ENCODE results near the gene BRPF3.

BRPF3 gene

DNA sequence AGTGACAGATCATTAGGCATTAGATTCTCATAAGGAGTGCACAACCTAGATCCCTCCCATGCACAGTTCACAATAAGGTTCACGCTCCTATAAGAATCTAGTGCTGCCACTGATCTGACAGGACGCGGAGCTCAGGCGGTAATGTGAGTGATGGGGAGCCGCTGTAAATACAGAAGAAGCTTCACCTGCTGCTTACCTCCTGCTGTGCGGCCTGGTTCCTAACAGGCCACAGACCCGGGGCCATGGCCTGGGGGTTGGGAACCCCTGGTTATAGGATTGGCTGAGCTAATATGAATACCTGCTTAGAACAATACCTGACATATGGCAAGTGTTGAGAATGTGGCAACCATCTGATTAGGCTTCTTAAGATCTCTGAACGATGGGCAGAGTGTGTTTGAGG lies 75.7 kb downstream of the BRPF3 start:
- DNase-seq = no peak

DNA sequence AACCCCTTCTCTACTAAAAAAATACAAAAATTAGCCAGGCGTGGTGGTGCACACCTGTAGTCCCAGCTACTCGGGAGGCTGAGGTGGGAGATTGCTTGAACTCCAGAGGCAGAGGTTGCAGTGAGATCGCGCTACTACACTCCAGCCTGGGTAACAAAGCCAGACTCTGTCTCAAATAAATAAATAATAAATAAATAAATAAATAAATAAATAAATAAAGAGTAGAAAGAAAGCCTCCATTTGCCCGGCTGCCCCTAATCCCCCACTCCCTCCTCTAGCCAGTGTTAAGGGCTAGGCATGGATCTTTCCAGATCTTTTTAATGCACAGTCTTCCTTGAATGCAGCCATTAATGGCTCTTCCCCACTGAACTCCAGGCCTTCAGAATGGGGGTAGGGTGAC lies 76.5 kb downstream of the BRPF3 start:
- DNase-seq = no peak

DNA sequence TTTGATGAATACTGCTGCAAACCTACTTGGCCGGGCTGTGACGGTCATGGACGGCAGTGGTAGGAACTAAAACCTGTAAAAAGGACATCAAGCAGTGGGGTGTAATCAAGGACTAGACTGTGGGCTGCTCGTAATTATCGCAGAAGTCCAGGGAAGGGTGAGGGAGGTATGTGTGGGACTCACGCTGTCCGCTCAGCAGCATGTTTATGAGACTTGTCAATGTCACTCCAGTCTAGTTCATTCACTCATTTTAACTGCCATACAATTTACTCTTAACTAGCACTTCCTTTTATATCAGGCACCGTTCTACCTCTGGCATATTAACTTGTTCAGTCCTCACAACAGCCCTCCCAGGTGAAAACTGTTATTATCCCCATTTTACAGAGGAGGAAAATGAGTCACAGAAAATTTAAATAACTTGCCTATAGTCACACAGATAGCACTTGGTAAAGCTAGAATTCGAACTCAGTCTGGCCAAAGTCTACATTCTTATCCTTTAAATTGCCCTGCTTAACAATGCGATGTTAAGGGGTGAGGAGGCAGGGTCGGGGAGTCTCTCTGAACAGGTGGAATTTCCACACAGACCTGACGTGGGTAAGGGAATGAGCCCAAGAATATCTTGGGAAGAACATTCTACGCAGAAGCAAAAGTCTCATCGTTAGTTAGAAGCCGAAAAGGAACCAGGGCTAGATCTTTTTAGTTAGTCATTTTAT lies 77.4 kb downstream of the BRPF3 start:
- DNase-seq = no peak

DNA sequence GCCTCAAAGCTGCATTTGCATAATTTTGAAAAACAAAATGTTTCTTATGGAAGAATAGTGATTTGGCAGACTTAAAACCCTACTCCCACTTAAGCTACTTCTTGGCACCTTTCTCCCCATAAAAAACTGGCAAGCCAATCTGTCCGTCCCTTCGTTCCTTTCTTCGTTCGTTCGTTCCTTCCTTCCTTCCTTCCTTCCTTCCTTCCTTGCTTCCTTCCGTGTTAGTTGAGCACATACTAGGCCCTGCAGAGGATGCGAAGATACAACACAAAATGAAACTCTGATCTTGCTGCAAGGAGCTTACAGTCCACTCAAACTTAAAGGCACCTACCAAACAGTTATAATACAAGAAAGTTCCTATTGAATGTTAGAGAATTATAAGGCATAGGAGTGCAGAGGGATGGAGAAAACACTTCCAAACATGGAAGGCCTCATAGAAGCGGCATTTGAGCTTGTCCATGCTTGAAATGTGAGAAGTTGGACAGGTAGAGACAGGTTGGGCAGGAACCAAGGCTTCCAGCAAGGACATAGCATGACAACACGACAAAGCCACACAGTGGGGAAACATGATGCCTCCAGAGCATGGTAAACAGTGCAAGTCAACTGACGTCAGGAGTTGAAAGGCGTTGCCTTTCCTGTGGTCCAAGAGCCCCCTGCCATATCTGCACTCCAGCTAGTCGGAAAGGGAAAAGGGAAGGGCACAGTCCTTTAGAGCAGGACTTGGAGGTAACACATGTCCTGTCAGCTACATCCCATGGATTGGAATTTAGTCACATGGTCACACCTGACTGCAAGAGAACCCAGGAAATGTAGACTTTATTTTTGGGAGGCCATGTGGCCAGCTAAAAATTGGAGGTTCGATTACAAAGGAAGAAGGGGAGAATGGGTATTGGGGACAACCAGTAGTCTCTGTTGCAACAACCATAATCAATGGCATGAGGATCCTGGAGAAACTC lies 80.3 kb downstream of the BRPF3 start:
- DNase-seq = no peak

DNA sequence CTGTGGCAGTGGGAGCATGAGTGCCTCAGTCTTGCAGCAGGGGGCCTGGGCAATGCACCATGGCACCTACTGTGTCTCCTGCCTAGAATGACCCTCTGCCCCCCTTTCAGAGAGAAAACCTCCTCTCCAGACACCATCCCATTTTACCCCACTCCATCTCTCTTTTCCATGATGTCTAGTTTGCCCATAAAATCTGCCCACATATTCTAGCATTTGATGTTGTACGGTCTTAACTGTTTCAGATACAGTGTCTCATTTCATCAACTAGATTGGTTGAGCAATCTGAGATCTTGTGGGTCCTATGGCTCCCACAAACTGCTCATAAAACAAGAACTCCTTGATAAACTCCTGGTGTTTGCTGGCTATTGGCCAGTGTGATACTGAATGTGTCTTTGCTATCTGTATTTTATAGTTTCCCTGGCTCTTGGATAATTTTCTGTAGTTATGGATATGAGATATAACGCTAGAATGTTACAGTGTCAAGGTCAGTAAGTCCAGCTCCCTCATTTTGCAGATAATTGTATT lies 81.5 kb downstream of the BRPF3 start:
- no peak for DNase-seq

DNA sequence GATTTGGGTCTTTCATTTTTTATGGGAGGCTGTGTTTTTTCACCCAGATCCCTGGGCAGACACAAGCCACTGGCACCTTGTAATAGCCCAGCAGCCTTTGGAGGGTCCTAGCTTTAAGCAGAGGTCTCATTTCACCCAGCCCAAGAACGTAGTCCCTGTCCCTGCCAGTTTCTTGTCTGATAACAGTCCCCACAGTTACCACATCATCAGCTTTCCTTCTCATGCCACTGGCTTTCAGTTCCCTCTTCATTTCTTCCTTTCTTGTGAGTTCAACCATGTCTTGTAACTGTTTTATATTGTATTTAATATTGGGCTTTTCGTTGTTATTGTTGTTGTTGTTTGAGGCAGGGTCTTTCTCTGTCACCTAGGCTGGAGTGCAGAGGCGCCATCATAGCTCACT lies 83.9 kb downstream of the BRPF3 start:
- no peak for DNase-seq

DNA sequence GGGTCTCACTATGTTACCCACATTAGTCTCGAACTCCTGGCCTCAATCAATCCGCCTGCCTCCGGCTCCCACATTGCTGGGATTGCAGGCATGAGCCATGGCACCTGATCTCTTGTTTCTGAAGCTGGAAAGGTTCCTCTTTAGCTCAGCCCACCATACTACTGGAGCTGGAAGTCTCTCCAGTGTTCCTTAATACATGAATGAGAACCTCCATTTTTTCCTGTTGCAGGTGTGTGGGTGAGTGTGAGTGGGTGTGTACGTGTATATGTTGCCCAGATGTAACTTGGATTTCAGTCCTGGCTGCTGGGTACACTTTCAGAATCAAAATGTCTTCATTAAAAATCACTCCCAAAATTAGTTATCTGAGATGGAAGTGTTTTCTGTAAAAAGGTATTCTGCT lies 84.4 kb downstream of the BRPF3 start:
- no peak for DNase-seq

Measured in activated T-cell treated with anti-CD3 and anti-CD28 coated beads, Interleukin-2, amount 50 U/mL, for 1 hour (primary cell).